Measurements from ENCODE around the gene ZDHHC19. TPM values are rescaled to one million over a fixed set of nuclear protein-coding genes. Genes with fewer than 3 reads are reported as not detected.

The ZDHHC19 gene, protein sequence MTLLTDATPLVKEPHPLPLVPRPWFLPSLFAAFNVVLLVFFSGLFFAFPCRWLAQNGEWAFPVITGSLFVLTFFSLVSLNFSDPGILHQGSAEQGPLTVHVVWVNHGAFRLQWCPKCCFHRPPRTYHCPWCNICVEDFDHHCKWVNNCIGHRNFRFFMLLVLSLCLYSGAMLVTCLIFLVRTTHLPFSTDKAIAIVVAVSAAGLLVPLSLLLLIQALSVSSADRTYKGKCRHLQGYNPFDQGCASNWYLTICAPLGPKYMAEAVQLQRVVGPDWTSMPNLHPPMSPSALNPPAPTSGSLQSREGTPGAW
- 1 to 10 TPM in 3 of 6 experiments, under 1 TPM in 3; 0.18 to 5.8 (median 0.80) TPM for total RNA-seq
- long read RNA-seq, partial matches to known transcripts: 4 of 4 reads
- long read RNA-seq, other reads (novel, unspliced or antisense): 0 of 4 reads

DNA sequence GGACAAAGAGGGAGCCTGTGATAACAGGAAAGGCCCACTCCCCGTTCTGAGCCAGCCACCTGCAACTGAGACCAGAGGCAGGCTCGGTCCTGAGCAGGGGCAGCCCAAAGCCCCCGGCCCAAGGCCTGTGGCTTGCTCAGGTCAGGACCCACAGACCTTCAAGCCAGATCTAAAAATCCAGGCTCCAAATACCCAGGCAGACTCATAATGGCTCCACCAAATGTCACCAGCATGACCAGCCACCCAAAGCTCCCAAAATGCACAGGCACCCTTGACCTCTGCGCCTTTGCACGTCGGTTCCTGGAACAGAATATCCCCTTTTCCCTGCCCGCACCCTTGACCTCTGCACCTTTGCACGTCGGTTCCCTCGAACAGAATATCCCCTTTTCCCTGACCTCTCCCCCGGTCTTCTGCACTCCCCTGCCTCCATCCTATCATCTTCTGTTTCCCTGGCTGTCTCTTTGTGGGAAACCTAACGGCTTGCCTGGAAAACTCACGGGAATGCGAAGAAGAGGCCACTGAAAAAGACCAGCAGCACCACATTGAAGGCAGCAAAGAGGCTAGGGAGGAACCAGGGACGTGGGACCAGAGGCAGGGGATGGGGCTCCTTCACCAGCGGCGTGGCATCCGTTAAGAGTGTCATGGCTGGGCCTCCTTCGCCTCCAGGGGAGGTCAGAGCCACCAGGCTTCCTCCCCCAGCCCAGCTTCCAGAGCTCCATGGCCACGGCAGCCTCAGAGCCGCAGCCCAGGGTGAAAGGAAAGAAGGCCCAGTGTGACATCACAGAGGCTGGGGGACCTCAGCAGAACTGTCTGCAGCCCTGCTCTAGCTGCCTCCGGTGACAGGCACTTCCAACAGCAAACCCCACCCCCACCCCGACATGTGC, at the start of gene ZDHHC19:
Gene ZDHHC19, minus strand, starts transcription at position 728 of the 884 bp plus-strand sequence. Its CDS starts 85 bp downstream, at position 643.
- TF ChIP-seq POLR2A (IDR thresholded peaks at IDR 0.05): no peak
- no peak within 1 kb of the TSS for H3K4me3 ChIP-seq
- H3K36me3 ChIP-seq: no peaks in the 10 kb centered on the region
- ATAC-seq (no peak), DNase-seq (peak in 1 of 3 donors; percentile 14)
- H3K27ac ChIP-seq: no peak within 1 kb of the TSS
- H3K9me3 ChIP-seq: no peaks in the 10 kb centered on the region
- intact Hi-C loops (cut with DNase I): no loop called here
- peaks cover 0 to 27% (median 10%) of the 10 kb centered on the region in 4 donors for H3K4me1 ChIP-seq
- no peaks in the 10 kb centered on the region for H3K27me3 ChIP-seq
- 66% methylated on average over 11 of the region's 23 CpGs for WGBS (ENCODE audit: insufficient coverage, low coverage, low lambda C conversion rate, missing lambda C conversion rate)

DNA sequence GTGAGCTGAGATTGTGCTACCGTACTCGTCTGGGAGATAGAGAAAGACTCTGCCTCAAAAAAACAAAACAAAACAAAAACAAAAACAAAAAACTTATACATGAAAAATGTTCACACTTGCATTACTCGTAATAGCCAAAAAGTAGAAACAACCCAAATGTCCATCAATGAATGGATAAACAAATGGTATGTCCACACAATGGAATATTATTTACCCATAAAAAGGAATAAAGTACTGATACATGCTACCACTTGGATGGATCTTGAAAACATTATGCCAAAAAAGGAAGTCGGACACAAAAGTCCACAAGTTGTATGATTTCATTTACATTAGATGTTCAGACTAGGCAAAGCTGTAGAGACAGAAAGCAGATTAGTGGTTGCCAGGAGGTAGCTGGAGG, 49.6 kb upstream of the ZDHHC19 start:
- Histone ChIP-seq H3K4me1 (no peaks in the 10 kb centered on the region), H3K27me3 (no peaks in the 10 kb centered on the region), H3K27ac (no peak overlapping the region), H3K4me3 (no peak overlapping the region), H3K9me3 (no peaks in the 10 kb centered on the region), H3K36me3 (peaks cover 0 to 28% (median 5%) of the 10 kb centered on the region in 4 donors)
- intact Hi-C loops (cut with DNase I): no loop called here
- no peak for ATAC-seq
- no peak for DNase-seq
- TF ChIP-seq, protein P1, sequence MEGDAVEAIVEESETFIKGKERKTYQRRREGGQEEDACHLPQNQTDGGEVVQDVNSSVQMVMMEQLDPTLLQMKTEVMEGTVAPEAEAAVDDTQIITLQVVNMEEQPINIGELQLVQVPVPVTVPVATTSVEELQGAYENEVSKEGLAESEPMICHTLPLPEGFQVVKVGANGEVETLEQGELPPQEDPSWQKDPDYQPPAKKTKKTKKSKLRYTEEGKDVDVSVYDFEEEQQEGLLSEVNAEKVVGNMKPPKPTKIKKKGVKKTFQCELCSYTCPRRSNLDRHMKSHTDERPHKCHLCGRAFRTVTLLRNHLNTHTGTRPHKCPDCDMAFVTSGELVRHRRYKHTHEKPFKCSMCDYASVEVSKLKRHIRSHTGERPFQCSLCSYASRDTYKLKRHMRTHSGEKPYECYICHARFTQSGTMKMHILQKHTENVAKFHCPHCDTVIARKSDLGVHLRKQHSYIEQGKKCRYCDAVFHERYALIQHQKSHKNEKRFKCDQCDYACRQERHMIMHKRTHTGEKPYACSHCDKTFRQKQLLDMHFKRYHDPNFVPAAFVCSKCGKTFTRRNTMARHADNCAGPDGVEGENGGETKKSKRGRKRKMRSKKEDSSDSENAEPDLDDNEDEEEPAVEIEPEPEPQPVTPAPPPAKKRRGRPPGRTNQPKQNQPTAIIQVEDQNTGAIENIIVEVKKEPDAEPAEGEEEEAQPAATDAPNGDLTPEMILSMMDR (IDR thresholded peaks at IDR 0.05): no peak
- no peak for TF ChIP-seq POLR2A (IDR thresholded peaks at IDR 0.05)
- 98% methylated on average over 4 of the region's 4 CpGs for whole genome bisulfite sequencing (ENCODE audit: insufficient coverage, low coverage, low lambda C conversion rate, missing lambda C conversion rate)

DNA sequence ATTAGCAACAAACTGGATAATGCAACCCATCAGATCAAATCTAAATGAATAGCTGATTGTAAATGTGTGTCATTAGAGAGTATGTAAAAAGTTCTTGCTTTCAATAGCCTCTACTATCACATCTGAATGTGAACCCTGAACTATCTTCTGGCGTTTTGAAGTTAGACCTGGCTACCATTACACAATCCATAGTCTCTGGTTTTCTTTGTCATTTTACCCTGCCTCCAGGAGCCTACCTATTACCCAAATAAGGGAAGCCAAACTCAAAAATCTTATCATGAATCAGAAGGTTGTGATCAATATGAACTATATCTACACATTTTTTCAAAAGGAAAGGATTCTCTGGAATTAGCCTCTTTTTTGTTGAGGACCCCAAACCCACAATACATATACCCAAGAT, 44.6 kb upstream of the ZDHHC19 start:
- intact Hi-C loops (cut with DNase I): no loop called here
- Histone ChIP-seq H3K9me3 (no peaks in the 10 kb centered on the region), H3K27ac (no peak overlapping the region), H3K4me1 (no peaks in the 10 kb centered on the region), H3K36me3 (peaks cover 0 to 32% (median 0%) of the 10 kb centered on the region in 4 donors), H3K27me3 (no peaks in the 10 kb centered on the region), H3K4me3 (no peak overlapping the region)
- TF ChIP-seq POLR2A (IDR thresholded peaks at IDR 0.05): no peak
- TF ChIP-seq, protein P1 (IDR thresholded peaks at IDR 0.05): no peak
- WGBS (ENCODE audit: insufficient coverage, low coverage, low lambda C conversion rate, missing lambda C conversion rate): 15% methylated on average over 1 of the region's 1 CpG
- ATAC-seq (no peak), DNase-seq (no peak)

DNA sequence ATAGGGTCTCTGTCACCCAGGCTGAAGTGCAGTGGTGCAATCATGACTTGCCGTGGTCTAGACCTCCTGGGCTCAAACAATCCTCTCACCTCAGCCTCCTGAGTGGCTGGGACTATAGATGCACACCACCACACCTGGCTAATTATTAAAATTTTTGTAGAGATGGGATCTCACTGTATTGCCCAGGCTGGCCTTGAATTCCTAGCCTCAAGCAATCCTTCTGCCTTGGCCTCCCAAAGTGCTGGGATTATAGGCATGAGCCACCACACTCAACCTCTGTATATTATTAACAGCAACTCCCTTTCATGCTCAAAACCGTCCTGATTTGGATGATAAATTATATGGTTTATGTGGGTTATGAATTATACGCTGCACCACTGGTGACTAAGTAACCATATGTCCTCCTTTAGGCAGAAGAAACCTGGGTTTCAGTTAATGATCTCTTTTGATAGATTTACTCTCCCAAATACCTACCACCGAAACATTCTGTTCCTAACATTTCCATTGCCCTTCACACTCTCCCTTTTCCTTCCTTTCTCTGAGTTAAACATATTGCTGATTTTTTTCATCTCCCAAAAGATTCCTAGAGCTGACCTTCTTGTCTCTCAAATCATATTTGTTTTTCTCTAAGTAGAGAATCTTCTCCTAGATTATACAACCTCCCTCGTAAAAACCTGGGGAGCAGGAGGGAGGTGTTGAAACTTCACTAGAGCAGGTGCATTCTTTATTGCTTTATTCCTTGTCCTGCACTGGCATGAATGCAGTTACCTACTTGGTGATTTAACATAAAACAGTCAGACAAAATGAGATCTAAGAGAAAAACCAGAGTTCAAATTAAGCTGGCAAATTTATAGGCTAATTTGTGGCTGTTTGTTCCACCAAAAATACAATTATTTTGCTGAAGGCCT, 43.4 kb upstream of the ZDHHC19 start:
- H3K36me3 ChIP-seq: peaks cover 0 to 32% (median 0%) of the 10 kb centered on the region in 4 donors
- no peak overlapping the region for H3K4me3 ChIP-seq
- DNase-seq (no peak), ATAC-seq (no peak)
- no peak overlapping the region for H3K27ac ChIP-seq
- H3K27me3 ChIP-seq: no peaks in the 10 kb centered on the region
- TF ChIP-seq, protein P1 (IDR thresholded peaks at IDR 0.05): no peak
- no peak for TF ChIP-seq POLR2A (IDR thresholded peaks at IDR 0.05)
- H3K9me3 ChIP-seq: no peaks in the 10 kb centered on the region
- no peaks in the 10 kb centered on the region for H3K4me1 ChIP-seq
- intact Hi-C loops (cut with DNase I): no loop called here
- WGBS (ENCODE audit: insufficient coverage, low coverage, low lambda C conversion rate, missing lambda C conversion rate): 87% methylated on average over 4 of the region's 5 CpGs
